ENCODE measurements around the gene CYP27C1.
A peak's percentile ranks its signal among the peaks of the same experiment; 100 is the strongest.

The CYP27C1 gene

GRCh38 chr2:127159543-127159942, 60.6 kb downstream of the CYP27C1 start:
- peaks cover 4% of the 10 kb centered on the region; the same call in 1 of the 2 replicates for H3K27me3 ChIP-seq (ENCODE audit: insufficient read depth, low read length)
- no peak for TF ChIP-seq CTCF (IDR thresholded peaks at IDR 0.05; ENCODE audit: low read length)
- TF ChIP-seq EZH2 (IDR thresholded peaks at IDR 0.05; ENCODE audit: borderline replicate concordance, low read length), result no peak
- no peaks in the 10 kb centered on the region for H4K20me1 ChIP-seq (ENCODE audit: insufficient read depth, low read length)
- no peak overlapping the region for H3K4me3 ChIP-seq (ENCODE audit: low read depth, low read length, poor library complexity, severe bottlenecking)
- H3K79me2 ChIP-seq (ENCODE audit: insufficient read depth, low read length), result no peaks in the 10 kb centered on the region
- no peak overlapping the region for H3K4me2 ChIP-seq (ENCODE audit: low read length)
- no peaks in the 10 kb centered on the region for H3F3A ChIP-seq (ENCODE audit: insufficient read depth, low read length)
- H3K9me2 ChIP-seq (ENCODE audit: low read depth, low read length), result no peaks in the 10 kb centered on the region
- H3K9ac ChIP-seq (ENCODE audit: low read length), result no peak overlapping the region
- no peaks in the 10 kb centered on the region for H3K4me1 ChIP-seq (ENCODE audit: insufficient read depth, low read length, severe bottlenecking)
- no peaks in the 10 kb centered on the region for H3K36me3 ChIP-seq (ENCODE audit: insufficient read depth, low read length)
- no peak overlapping the region for H2AFZ ChIP-seq (ENCODE audit: low read length)
- H3K27ac ChIP-seq (ENCODE audit: low read depth, low read length, poor library complexity, severe bottlenecking), result no peak overlapping the region
- H3K9me3 ChIP-seq (ENCODE audit: low read length), result no peaks in the 10 kb centered on the region

GRCh38 chr2:127158614-127159290, 61.3 kb downstream of the CYP27C1 start:
- Histone ChIP-seq H3K9me3 (ENCODE audit: low read length) (no peaks in the 10 kb centered on the region), H3K27ac (ENCODE audit: low read depth, low read length, poor library complexity, severe bottlenecking) (no peak overlapping the region), H2AFZ (ENCODE audit: low read length) (no peak overlapping the region), H3K4me3 (ENCODE audit: low read depth, low read length, poor library complexity, severe bottlenecking) (no peak overlapping the region), H3F3A (ENCODE audit: insufficient read depth, low read length) (no peaks in the 10 kb centered on the region), H3K36me3 (ENCODE audit: insufficient read depth, low read length) (no peaks in the 10 kb centered on the region), H3K9ac (ENCODE audit: low read length) (no peak overlapping the region), H3K4me1 (ENCODE audit: insufficient read depth, low read length, severe bottlenecking) (no peaks in the 10 kb centered on the region), H3K9me2 (ENCODE audit: low read depth, low read length) (no peaks in the 10 kb centered on the region), H3K4me2 (ENCODE audit: low read length) (no peak overlapping the region), H4K20me1 (ENCODE audit: insufficient read depth, low read length) (no peaks in the 10 kb centered on the region), H3K27me3 (ENCODE audit: insufficient read depth, low read length) (peaks cover 1% of the 10 kb centered on the region; the same call in 1 of the 2 replicates), H3K79me2 (ENCODE audit: insufficient read depth, low read length) (no peaks in the 10 kb centered on the region)
- TF ChIP-seq EZH2 (IDR thresholded peaks at IDR 0.05; ENCODE audit: borderline replicate concordance, low read length), result no peak
- TF ChIP-seq CTCF (IDR thresholded peaks at IDR 0.05; ENCODE audit: low read length), result no peak

GRCh38 chr2:127157651-127158485, 62.2 kb downstream of the CYP27C1 start:
- H3K27ac ChIP-seq (ENCODE audit: low read depth, low read length, poor library complexity, severe bottlenecking), result no peak overlapping the region
- H4K20me1 ChIP-seq (ENCODE audit: insufficient read depth, low read length), result no peaks in the 10 kb centered on the region
- no peaks in the 10 kb centered on the region for H3F3A ChIP-seq (ENCODE audit: insufficient read depth, low read length)
- no peak overlapping the region for H3K9ac ChIP-seq (ENCODE audit: low read length)
- no peak overlapping the region for H3K4me3 ChIP-seq (ENCODE audit: low read depth, low read length, poor library complexity, severe bottlenecking)
- no peaks in the 10 kb centered on the region for H3K36me3 ChIP-seq (ENCODE audit: insufficient read depth, low read length)
- no peak overlapping the region for H2AFZ ChIP-seq (ENCODE audit: low read length)
- H3K4me2 ChIP-seq (ENCODE audit: low read length), result no peak overlapping the region
- H3K9me2 ChIP-seq (ENCODE audit: low read depth, low read length), result no peaks in the 10 kb centered on the region
- H3K9me3 ChIP-seq (ENCODE audit: low read length), result no peaks in the 10 kb centered on the region
- no peaks in the 10 kb centered on the region for H3K27me3 ChIP-seq (ENCODE audit: insufficient read depth, low read length)
- TF ChIP-seq CTCF (IDR thresholded peaks at IDR 0.05; ENCODE audit: low read length) (peak; percentile 23; the same call in 1 of the 2 replicates), EZH2 (IDR thresholded peaks at IDR 0.05; ENCODE audit: borderline replicate concordance, low read length) (no peak)
- H3K4me1 ChIP-seq (ENCODE audit: insufficient read depth, low read length, severe bottlenecking), result no peaks in the 10 kb centered on the region
- no peaks in the 10 kb centered on the region for H3K79me2 ChIP-seq (ENCODE audit: insufficient read depth, low read length)

All from OCI-LY1 (cell line).